H1 (cell line): Measurements from ENCODE around the gene TTLL5. TPM values are rescaled to one million over a fixed set of nuclear protein-coding genes. Genes with fewer than 3 reads are reported as not detected.

ENCODE experiments used
- CTCF ChIA-PET: fragments of 300-600 bp; sonication (Branson Sonifier 250); formaldehyde crosslinking; loops from one replicate; lab custom pipeline; 2021; ENCODE audit not compliant: partially characterized antibody; lab: Charles Lee
- POLR2A ChIA-PET: fragments of 300-600 bp; sonication (Branson Sonifier 250); formaldehyde crosslinking; loops from one replicate; lab custom pipeline; 2021; ENCODE audit warnings: inconsistent platforms; ENCODE audit not compliant: partially characterized antibody; lab: Charles Lee
- DNase-seq, 2 experiments: peaks; one replicate each; pipeline versions ENCODE4 v3.0.0 to v3.0.0-alpha.2; 2010 to 2022; ENCODE audit warnings: low spot score in 2 of 2, low read depth in 1 of 2, mixed read lengths in 1 of 2
- FAIRE-seq: peaks from 2 replicates; lab custom pipeline; 2011; peaks lifted over from hg19 to GRCh38; lab: Jason Lieb, UNC
- H2AFZ ChIP-seq: 2 replicates; pipeline ENCODE4 v1.8.1; 2012; ENCODE audit warnings: low read length, inconsistent platforms
- H2AK5ac ChIP-seq: 2 replicates; pipeline ENCODE4 v1.6.1; 2013; ENCODE audit warnings: low read depth, low read length
- H2BK120ac ChIP-seq: replicated peaks from 2 replicates; pipeline ENCODE3; 2013; ENCODE audit warnings: low read depth, low read length, inconsistent platforms
- H2BK12ac ChIP-seq: 2 replicates; pipeline ENCODE4 v1.6.1; 2013; ENCODE audit warnings: low read depth, low read length
- H2BK15ac ChIP-seq: 2 replicates; pipeline ENCODE4 v1.6.1; 2013; ENCODE audit warnings: low read length
- H2BK20ac ChIP-seq: 2 replicates; pipeline ENCODE4 v1.6.1; 2013; ENCODE audit warnings: low read length
- H2BK5ac ChIP-seq: 2 replicates; pipeline ENCODE4 v1.6.1; 2013; ENCODE audit warnings: low read depth, low read length
- H3K14ac ChIP-seq: 2 replicates; pipeline ENCODE4 v1.6.1; 2013; ENCODE audit warnings: inconsistent platforms; ENCODE audit not compliant: insufficient read length
- H3K18ac ChIP-seq: 2 replicates; pipeline ENCODE4 v1.6.1; 2013; ENCODE audit warnings: low read length; ENCODE audit errors: extremely low read depth
- H3K23ac ChIP-seq: 2 replicates; pipeline ENCODE4 v1.6.1; 2013; ENCODE audit warnings: inconsistent platforms; ENCODE audit not compliant: insufficient read length
- H3K23me2 ChIP-seq: 2 replicates; pipeline ENCODE4 v1.6.1; 2013; ENCODE audit warnings: low read depth, low read length
- H3K27ac ChIP-seq: 2 replicates; pipeline ENCODE4 v1.6.1; 2011; ENCODE audit warnings: low read depth, low read length, inconsistent platforms
- H3K27me3 ChIP-seq, 4 experiments: replicated peaks in 1 of 4; 1 replicate in 1 of 4; 2 replicates in 3 of 4; pipeline versions ENCODE4 v1.6.1 to v1.8.1; 2011 to 2013; ENCODE audit warnings: low read length in 3 of 4, mild to moderate bottlenecking in 3 of 4, inconsistent platforms in 2 of 4, mixed read lengths in 2 of 4, moderate library complexity in 1 of 4; ENCODE audit not compliant: control insufficient read depth in 3 of 4, insufficient read depth in 3 of 4; ENCODE audit errors: extremely low read depth in 1 of 4
- H3K36me3 ChIP-seq, 4 experiments: 2 replicates each; pipeline versions ENCODE4 v1.6.1 to v1.8.1; 2011 to 2013; ENCODE audit warnings: mild to moderate bottlenecking in 4 of 4, low read length in 3 of 4, moderate library complexity in 2 of 4, control low read depth in 1 of 4, inconsistent platforms in 1 of 4; ENCODE audit not compliant: insufficient read depth in 4 of 4, control insufficient read depth in 2 of 4
- H3K4ac ChIP-seq: replicated peaks from 2 replicates; pipeline ENCODE3; 2013; ENCODE audit warnings: low read length, low read depth, mixed read lengths, inconsistent platforms; ENCODE audit not compliant: insufficient read length
- H3K4me1 ChIP-seq, 4 experiments: replicated peaks in 1 of 4; 1 replicate in 1 of 4; 2 replicates in 3 of 4; pipeline versions ENCODE4 v1.6.1 to v1.8.1; 2011 to 2013; ENCODE audit warnings: low read length in 3 of 4, inconsistent platforms in 2 of 4, mixed read lengths in 1 of 4; ENCODE audit not compliant: insufficient read depth in 4 of 4, control insufficient read depth in 3 of 4
- H3K4me2 ChIP-seq, 2 experiments: 2 replicates each; pipeline versions ENCODE4 v1.6.1 to v1.8.1; 2011 to 2013; ENCODE audit warnings: low read depth in 2 of 2, low read length in 2 of 2, control low read depth in 1 of 2, inconsistent platforms in 1 of 2, mild to moderate bottlenecking in 1 of 2; ENCODE audit not compliant: insufficient read depth in 1 of 2
- H3K4me3 ChIP-seq, 4 experiments: fragments of 200-600, 300-600 bp in 1 of 4; sonication (generic), shearing (Covaris generic), sonication (Bioruptor Twin) in 1 of 4; 2 replicates each; pipeline versions ENCODE4 v1.5.1 to v1.8.1; 2011 to 2016; ENCODE audit warnings: low read length in 4 of 4, low read depth in 3 of 4, control low read depth in 2 of 4, inconsistent platforms in 2 of 4, mild to moderate bottlenecking in 2 of 4, mixed read lengths in 1 of 4, moderate library complexity in 1 of 4; ENCODE audit not compliant: insufficient read depth in 2 of 4; ENCODE audit errors: extremely low read depth in 1 of 4
- H3K56ac ChIP-seq: replicated peaks from 2 replicates; pipeline ENCODE3; 2013; ENCODE audit warnings: low read depth, mild to moderate bottlenecking, mixed read lengths, low read length, inconsistent platforms; ENCODE audit not compliant: insufficient read length
- H3K79me1 ChIP-seq: 2 replicates; pipeline ENCODE4 v1.6.1; 2013; ENCODE audit warnings: low read depth, low read length, control low read depth
- H3K79me2 ChIP-seq, 2 experiments: 2 replicates each; pipeline versions ENCODE4 v1.6.1 to v1.8.1; 2012 to 2013; ENCODE audit warnings: low read length in 2 of 2, mild to moderate bottlenecking in 2 of 2, inconsistent platforms in 1 of 2; ENCODE audit not compliant: insufficient read depth in 2 of 2, control insufficient read depth in 1 of 2
- H3K9ac ChIP-seq, 4 experiments: replicated peaks in 1 of 4; 1 replicate in 1 of 4; 2 replicates in 3 of 4; pipeline versions ENCODE4 v1.6.1 to v1.8.1; 2011 to 2013; ENCODE audit warnings: low read depth in 3 of 4, low read length in 3 of 4, control low read depth in 2 of 4, mild to moderate bottlenecking in 2 of 4, moderate library complexity in 2 of 4, inconsistent platforms in 1 of 4; ENCODE audit errors: extremely low read depth in 1 of 4
- H3K9me3 ChIP-seq, 2 experiments: 2 replicates each; pipeline versions ENCODE4 v1.6.1 to v1.8.1; 2012 to 2013; ENCODE audit warnings: mild to moderate bottlenecking in 2 of 2, moderate library complexity in 2 of 2, control low read depth in 1 of 2, inconsistent platforms in 1 of 2, low read depth in 1 of 2, low read length in 1 of 2, mixed read lengths in 1 of 2; ENCODE audit not compliant: insufficient read depth in 2 of 2
- H4K20me1 ChIP-seq, 2 experiments: replicated peaks in 1 of 2; 2 replicates each; pipeline versions ENCODE3 to v1.8.1; 2011 to 2013; ENCODE audit warnings: inconsistent platforms in 2 of 2, low read length in 2 of 2, mild to moderate bottlenecking in 1 of 2; ENCODE audit not compliant: insufficient read depth in 2 of 2, control insufficient read depth in 1 of 2
- H4K5ac ChIP-seq: 2 replicates; pipeline ENCODE4 v1.6.1; 2013; ENCODE audit warnings: low read length, low read depth, mixed read lengths, inconsistent platforms; ENCODE audit not compliant: insufficient read length
- H4K8ac ChIP-seq: 2 replicates; pipeline ENCODE4 v1.8.0; 2013; ENCODE audit warnings: mild to moderate bottlenecking, moderate library complexity, low read length, inconsistent platforms; ENCODE audit not compliant: insufficient read depth; ENCODE audit errors: extremely low read depth
- H4K91ac ChIP-seq: replicated peaks from 2 replicates; pipeline ENCODE3; 2013; ENCODE audit warnings: low read length, mixed read lengths, inconsistent platforms; ENCODE audit not compliant: insufficient read length
- GABPA ChIP-seq: IDR thresholded peaks from 2 replicates; pipeline ENCODE4 v1.6.1; 2011; ENCODE audit warnings: mild to moderate bottlenecking, low read length, moderate library complexity, borderline replicate concordance; ENCODE audit not compliant: insufficient read depth
- WGBS, 2 experiments: shearing (Covaris generic) in 1 of 2; methylation state at CpG; one replicate each; pipeline versions ENCODE4 v1.1.6 to v1.1.7; 2013 to 2015; ENCODE audit warnings: low lambda C conversion rate in 2 of 2, mixed read lengths in 2 of 2, inconsistent platforms in 1 of 2, low coverage in 1 of 2, missing lambda C conversion rate in 1 of 2; ENCODE audit not compliant: insufficient replicate concordance in 2 of 2, insufficient coverage in 1 of 2, insufficient read length in 1 of 2; ENCODE audit errors: extremely low coverage in 1 of 2, missing lambda C conversion rate in 1 of 2; 5-methylcytosine and 5-hydroxymethylcytosine counted together
- polyA plus RNA-seq, 7 experiments: library from polyadenylated mRNA; depleted of rRNA in 3 of 7; stranded (reverse) in 5 of 7; unstranded in 2 of 7; fragments of >200 nt in 5 of 7; fragments of 200-250 nt in 2 of 7; gene quantifications; 1 replicate in 5 of 7; 2 replicates in 1 of 7; 4 replicates in 1 of 7; pipeline versions ENCODE4 v1.2.1 to v1.2.3, GENCODE V29; 2011 to 2013; ENCODE audit warnings: missing spikeins in 2 of 7, mixed read lengths in 2 of 7
- total RNA-seq: library from RNA; stranded (reverse); fragmentation: NEBNext Ultra II Directional; extraction: Animal tissue kit (Norgen Biotek cat#: 25700); gene quantifications from 2 replicates; pipeline ENCODE4 v1.2.1, GENCODE V29; 2021

The TTLL5 gene
- total and polyA plus RNA-seq, 2 of the 8 experiments (the other 6 are each of a cell fraction or from before 2014, with no cell fraction given), result 16.1 to 45.9 TPM

DNA sequence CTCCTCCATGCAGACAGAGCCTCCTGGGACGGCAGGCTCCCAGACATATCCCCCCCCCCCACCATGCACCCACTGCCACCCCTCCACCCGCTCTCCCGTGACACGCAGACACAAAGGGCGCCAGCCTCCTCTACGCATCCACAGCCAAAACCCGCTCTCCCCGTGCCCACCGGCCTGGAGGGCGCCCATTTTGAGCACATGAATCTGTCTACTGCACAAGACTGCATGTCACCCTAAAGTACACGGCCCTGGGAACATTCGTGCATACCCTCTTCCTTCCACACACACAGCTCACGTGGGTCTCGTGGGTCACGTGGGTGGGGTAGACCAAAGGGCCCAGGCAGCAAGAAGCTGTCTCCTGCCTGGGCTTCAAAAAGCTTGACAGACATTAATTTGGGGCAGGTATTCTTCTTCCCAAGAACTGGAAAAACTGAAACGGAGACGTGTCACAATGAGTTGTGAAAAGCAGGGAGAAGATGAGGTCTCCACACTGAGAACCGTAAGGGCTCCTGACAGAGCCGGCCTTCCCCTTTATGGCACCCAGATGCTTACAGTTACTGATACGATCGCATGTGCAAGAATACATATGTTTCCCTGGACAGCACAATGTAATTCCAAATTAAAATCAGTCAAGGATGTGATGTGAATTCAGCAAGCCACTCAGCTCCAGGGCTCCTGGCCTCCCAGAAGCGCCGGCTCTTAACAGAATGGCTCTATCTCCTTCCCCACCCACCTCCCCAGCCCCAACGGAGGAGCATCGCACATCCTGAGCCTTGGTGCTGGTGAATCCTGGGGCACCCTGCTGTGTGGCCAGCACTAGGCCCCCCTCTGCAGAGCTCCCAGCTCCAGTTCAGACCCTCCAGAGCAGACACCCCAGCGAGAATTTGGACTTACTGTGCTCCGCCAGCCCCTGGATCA, 318.9 kb downstream of the TTLL5 start:
- TF ChIP-seq GABPA, result no peak
- no peak overlapping the region for H2BK5ac ChIP-seq
- no peak overlapping the region for H3K18ac ChIP-seq
- H4K5ac ChIP-seq, result no peak overlapping the region
- H3K23ac ChIP-seq, result no peak overlapping the region
- no peaks in the 10 kb centered on the region for H3K9me3 ChIP-seq
- DNase-seq (no peak), FAIRE-seq (no peak)
- no peak overlapping the region for H3K27ac ChIP-seq
- H2BK15ac ChIP-seq, result no peak overlapping the region
- no peaks in the 10 kb centered on the region for H4K20me1 ChIP-seq
- no peak overlapping the region for H2AFZ ChIP-seq
- no peak overlapping the region for H3K9ac ChIP-seq
- no peak overlapping the region for H3K4me3 ChIP-seq
- H2BK120ac ChIP-seq, result no peak overlapping the region
- H2BK20ac ChIP-seq, result no peak overlapping the region
- H3K36me3 ChIP-seq, result no peaks in the 10 kb centered on the region
- H2BK12ac ChIP-seq, result no peak overlapping the region
- H3K27me3 ChIP-seq, result peaks cover 0 to 26% (median 17%) of the 10 kb centered on the region in 4 experiments; a peak in 5 of 7 replicates
- H3K14ac ChIP-seq, result no peak overlapping the region
- 89% methylated on average over 26 of the region's 27 CpGs; no CpG with 5 or more reads in 1 of the 2 experiments for WGBS, 2 experiments
- no peak overlapping the region for H3K4me2 ChIP-seq
- peaks cover 8% of the 10 kb centered on the region for H3K23me2 ChIP-seq
- ChIA-PET CTCF (interaction anchor here (0.5 to 20.1 kb wide), 43 partner anchors 10 to 588 kb away, joined by 3 to 261 read pairs (median 5); partner anchors contain the start of gene FLVCR2), POLR2A (interaction anchor here (0.7 kb wide), 1 partner anchor 271 kb away, joined by 4 read pairs; no protein-coding TSS in a partner anchor)
- no peak overlapping the region for H2AK5ac ChIP-seq
- H3K56ac ChIP-seq, result no peak overlapping the region
- H3K4ac ChIP-seq, result no peak overlapping the region
- H3K79me2 ChIP-seq, result no peaks in the 10 kb centered on the region
- no peaks in the 10 kb centered on the region for H3K79me1 ChIP-seq
- H3K4me1 ChIP-seq, result peaks cover 0 to 7% (median 1%) of the 10 kb centered on the region in 4 experiments; a peak in 5 of 7 replicates
- H4K91ac ChIP-seq, result no peak overlapping the region
- no peak overlapping the region for H4K8ac ChIP-seq
